ENCODE results near the gene PAIP2.

DNA sequence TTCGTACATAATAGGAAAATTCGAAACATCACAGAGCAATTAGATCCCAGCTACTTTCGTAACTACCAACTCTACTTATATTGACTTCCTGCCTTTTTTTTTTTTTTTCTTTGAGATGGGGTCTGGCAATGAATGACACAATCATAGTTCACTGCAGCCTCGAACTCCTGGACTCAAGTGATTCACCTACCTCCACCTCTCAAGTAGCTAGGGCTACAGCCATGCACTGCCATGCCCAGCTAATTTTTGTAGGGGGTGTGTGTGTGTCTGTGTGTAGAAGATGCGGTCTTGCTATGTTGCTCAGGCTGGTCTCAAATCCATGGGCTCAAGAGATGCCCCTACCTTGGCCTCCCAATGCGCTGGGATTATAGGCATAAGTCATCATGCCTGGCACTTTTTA, 5.8 kb upstream of the PAIP2 start:
- TF ChIP-seq, protein P1, sequence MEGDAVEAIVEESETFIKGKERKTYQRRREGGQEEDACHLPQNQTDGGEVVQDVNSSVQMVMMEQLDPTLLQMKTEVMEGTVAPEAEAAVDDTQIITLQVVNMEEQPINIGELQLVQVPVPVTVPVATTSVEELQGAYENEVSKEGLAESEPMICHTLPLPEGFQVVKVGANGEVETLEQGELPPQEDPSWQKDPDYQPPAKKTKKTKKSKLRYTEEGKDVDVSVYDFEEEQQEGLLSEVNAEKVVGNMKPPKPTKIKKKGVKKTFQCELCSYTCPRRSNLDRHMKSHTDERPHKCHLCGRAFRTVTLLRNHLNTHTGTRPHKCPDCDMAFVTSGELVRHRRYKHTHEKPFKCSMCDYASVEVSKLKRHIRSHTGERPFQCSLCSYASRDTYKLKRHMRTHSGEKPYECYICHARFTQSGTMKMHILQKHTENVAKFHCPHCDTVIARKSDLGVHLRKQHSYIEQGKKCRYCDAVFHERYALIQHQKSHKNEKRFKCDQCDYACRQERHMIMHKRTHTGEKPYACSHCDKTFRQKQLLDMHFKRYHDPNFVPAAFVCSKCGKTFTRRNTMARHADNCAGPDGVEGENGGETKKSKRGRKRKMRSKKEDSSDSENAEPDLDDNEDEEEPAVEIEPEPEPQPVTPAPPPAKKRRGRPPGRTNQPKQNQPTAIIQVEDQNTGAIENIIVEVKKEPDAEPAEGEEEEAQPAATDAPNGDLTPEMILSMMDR (IDR thresholded peaks at IDR 0.05): no peak
- TF ChIP-seq POLR2A (IDR thresholded peaks at IDR 0.05): no peak
